HepG2 (cell line): ENCODE data around the gene ASXL1. TPM values are rescaled to one million over a fixed set of nuclear protein-coding genes. Genes with fewer than 3 reads are reported as not detected.

Experiments used
- ATF6 ChIP-seq: sonication (generic); formaldehyde crosslinking; conservative IDR thresholded peaks from 2 replicates; pipeline ENCODE4 v1.4.0; 2020; ENCODE audit warnings: missing genetic modification reagents
- FOSL1 ChIP-seq: sonication (generic); formaldehyde crosslinking; IDR thresholded peaks from 2 replicates; pipeline ENCODE4 v1.9.0; 2021; ENCODE audit warnings: missing genetic modification reagents, borderline replicate concordance
- FOXA1 ChIP-seq, 2 experiments: fragments of 450-650 bp in 1 of 2; sonication (generic) in 1 of 2; formaldehyde crosslinking in 1 of 2; IDR thresholded peaks; 2 replicates each; pipeline versions ENCODE4 v1.4.0 to v1.6.1; 2016 to 2020; ENCODE audit warnings: missing genetic modification reagents in 1 of 2
- HOXA3 ChIP-seq: sonication (generic); formaldehyde crosslinking; IDR thresholded peaks from 2 replicates; pipeline ENCODE4 v1.5.0; 2020; ENCODE audit warnings: missing genetic modification reagents
- MAX ChIP-seq: IDR thresholded peaks from 2 replicates; pipeline ENCODE4 v1.6.1; 2012; ENCODE audit warnings: inconsistent platforms
- MED1 ChIP-seq: sonication (generic); formaldehyde crosslinking; IDR thresholded peaks from 2 replicates; pipeline ENCODE4 v1.4.0; 2020; ENCODE audit warnings: missing genetic modification reagents
- TOPORS ChIP-seq: sonication (generic); formaldehyde crosslinking; IDR thresholded peaks from 2 replicates; pipeline ENCODE4 v1.8.0; 2023; ENCODE audit warnings: mild to moderate bottlenecking, missing genetic modification reagents
- ZBTB20 ChIP-seq: sonication (generic); formaldehyde crosslinking; IDR thresholded peaks from 2 replicates; pipeline ENCODE4 v1.8.1; 2023; ENCODE audit warnings: missing genetic modification reagents, low read depth, mild to moderate bottlenecking, borderline replicate concordance
- ZNF337 ChIP-seq: sonication (generic); formaldehyde crosslinking; IDR thresholded peaks from 2 replicates; pipeline ENCODE4 v1.5.1; 2020; ENCODE audit warnings: missing genetic modification reagents, low read depth, mild to moderate bottlenecking, borderline replicate concordance
- ZNF34 ChIP-seq: sonication (generic); formaldehyde crosslinking; IDR thresholded peaks from 2 replicates; pipeline ENCODE4 v1.4.0; 2020; ENCODE audit warnings: mild to moderate bottlenecking, missing genetic modification reagents, borderline replicate concordance
- ZNF7 ChIP-seq: IDR thresholded peaks from 2 replicates; pipeline ENCODE4 v1.6.1; 2016; ENCODE audit warnings: missing biosample characterization, missing genetic modification reagents
- ZNF850 ChIP-seq: sonication (generic); formaldehyde crosslinking; conservative IDR thresholded peaks from 2 replicates; pipeline ENCODE4 v1.9.0; 2021; ENCODE audit warnings: mild to moderate bottlenecking, missing genetic modification reagents
- polyA plus RNA-seq, 8 experiments: library from polyadenylated mRNA; depleted of rRNA in 3 of 8; stranded (reverse) in 7 of 8; unstranded in 1 of 8; fragments of >200 nt; fragmentation: Illumina TruSeq in 4 of 8; extraction: Trizol in 4 of 8; gene quantifications; 2 replicates each; pipeline versions ENCODE4 v1.2.1 to v1.2.3, GENCODE V29; 2011 to 2016; ENCODE audit warnings: low read depth in 4 of 8, missing spikeins in 1 of 8, mixed read lengths in 1 of 8; ENCODE audit not compliant: insufficient read depth in 1 of 8
- total RNA-seq, 5 experiments: library from RNA; depleted of rRNA; stranded (reverse); fragments of >200 nt; fragmentation: Illumina TruSeq; extraction: Trizol; gene quantifications; 2 replicates each; pipeline ENCODE4 v1.2.3, GENCODE V29; 2016; ENCODE audit warnings: low read depth in 1 of 5
- TF ChIP-seq, protein P1 (sequence below): sonication (generic); formaldehyde crosslinking; IDR thresholded peaks from 2 replicates; pipeline ENCODE4 v1.8.1; 2023; ENCODE audit warnings: mild to moderate bottlenecking, moderate library complexity, missing genetic modification reagents
- TF ChIP-seq, protein P2 (sequence below): sonication (generic); formaldehyde crosslinking; IDR thresholded peaks from 2 replicates; pipeline ENCODE4 v1.8.0; 2022; ENCODE audit warnings: mild to moderate bottlenecking, missing genetic modification reagents, moderate library complexity
- TF ChIP-seq, protein P3 (sequence below): sonication (generic); formaldehyde crosslinking; IDR thresholded peaks from 2 replicates; pipeline ENCODE4 v1.5.0; 2020; ENCODE audit warnings: missing genetic modification reagents

ASXL1 gene
- total and polyA plus RNA-seq, 2 of the 13 experiments (the other 11 are each of a cell fraction or from before 2014, with no cell fraction given), result 62.1 to 74.8 TPM

GRCh38 chr20:32354592-32355416, 3.3 kb upstream of the ASXL1 start (continued):
- TF ChIP-seq, protein P1, sequence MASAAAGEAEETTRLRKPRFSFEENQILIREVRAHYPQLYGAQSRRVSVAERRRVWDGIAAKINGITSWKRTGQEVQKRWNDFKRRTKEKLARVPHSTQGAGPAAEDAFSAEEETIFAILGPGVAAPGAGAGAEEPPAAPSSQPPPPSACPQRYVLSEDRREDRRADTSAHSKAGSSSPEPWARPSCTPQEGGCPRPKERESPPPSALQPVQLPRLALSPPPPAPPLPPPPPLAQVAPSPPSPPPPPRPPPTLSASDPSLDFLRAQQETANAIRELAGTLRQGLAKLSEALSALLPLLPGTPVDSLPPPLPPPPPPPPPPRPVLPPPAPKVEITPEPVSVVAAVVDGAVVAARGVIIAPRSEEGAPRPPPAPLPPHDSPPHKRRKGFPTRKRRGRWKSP (CRISPR knock-in tag), result 0 out of 2 replicates have a peak, but pooled peaks have one; percentile 19
- TF ChIP-seq ZNF337 (no peak), ZBTB20 (0 out of 2 replicates have a peak, but pooled peaks have one; percentile 65), HOXA3 (CRISPR knock-in tag) (no peak; the same call in 1 of the 2 replicates), TOPORS (CRISPR knock-in tag) (no peak), MED1 (CRISPR knock-in tag) (peak; percentile 53), FOXA1 (IDR thresholded peaks at IDR 0.05) (no peak), FOXA1 (CRISPR knock-in tag; IDR thresholded peaks at IDR 0.05) (0 out of 2 replicates have a peak, but pooled peaks have one; percentile 24), ZNF850 (CRISPR knock-in tag) (no peak), ZNF34 (CRISPR knock-in tag) (no peak), ATF6 (no peak), ZNF7 (CRISPR knock-in tag) (no peak), FOSL1 (peak; percentile 86), MAX (no peak)
- TF ChIP-seq, protein P2, sequence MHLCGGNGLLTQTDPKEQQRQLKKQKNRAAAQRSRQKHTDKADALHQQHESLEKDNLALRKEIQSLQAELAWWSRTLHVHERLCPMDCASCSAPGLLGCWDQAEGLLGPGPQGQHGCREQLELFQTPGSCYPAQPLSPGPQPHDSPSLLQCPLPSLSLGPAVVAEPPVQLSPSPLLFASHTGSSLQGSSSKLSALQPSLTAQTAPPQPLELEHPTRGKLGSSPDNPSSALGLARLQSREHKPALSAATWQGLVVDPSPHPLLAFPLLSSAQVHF (CRISPR knock-in tag), result no peak
- TF ChIP-seq, protein P3, sequence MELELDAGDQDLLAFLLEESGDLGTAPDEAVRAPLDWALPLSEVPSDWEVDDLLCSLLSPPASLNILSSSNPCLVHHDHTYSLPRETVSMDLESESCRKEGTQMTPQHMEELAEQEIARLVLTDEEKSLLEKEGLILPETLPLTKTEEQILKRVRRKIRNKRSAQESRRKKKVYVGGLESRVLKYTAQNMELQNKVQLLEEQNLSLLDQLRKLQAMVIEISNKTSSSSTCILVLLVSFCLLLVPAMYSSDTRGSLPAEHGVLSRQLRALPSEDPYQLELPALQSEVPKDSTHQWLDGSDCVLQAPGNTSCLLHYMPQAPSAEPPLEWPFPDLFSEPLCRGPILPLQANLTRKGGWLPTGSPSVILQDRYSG, result no peak
